GM12874 (cell line): Measurements from ENCODE around the gene USH1G.

Experiments
- TF ChIP-seq, protein P1 (sequence below): IDR thresholded peaks from 2 replicates; pipeline ENCODE4 v1.5.1; 2011; ENCODE audit warnings: low read depth, mild to moderate bottlenecking, control low read depth, low read length, moderate library complexity; ENCODE audit not compliant: insufficient read depth

USH1G gene

DNA sequence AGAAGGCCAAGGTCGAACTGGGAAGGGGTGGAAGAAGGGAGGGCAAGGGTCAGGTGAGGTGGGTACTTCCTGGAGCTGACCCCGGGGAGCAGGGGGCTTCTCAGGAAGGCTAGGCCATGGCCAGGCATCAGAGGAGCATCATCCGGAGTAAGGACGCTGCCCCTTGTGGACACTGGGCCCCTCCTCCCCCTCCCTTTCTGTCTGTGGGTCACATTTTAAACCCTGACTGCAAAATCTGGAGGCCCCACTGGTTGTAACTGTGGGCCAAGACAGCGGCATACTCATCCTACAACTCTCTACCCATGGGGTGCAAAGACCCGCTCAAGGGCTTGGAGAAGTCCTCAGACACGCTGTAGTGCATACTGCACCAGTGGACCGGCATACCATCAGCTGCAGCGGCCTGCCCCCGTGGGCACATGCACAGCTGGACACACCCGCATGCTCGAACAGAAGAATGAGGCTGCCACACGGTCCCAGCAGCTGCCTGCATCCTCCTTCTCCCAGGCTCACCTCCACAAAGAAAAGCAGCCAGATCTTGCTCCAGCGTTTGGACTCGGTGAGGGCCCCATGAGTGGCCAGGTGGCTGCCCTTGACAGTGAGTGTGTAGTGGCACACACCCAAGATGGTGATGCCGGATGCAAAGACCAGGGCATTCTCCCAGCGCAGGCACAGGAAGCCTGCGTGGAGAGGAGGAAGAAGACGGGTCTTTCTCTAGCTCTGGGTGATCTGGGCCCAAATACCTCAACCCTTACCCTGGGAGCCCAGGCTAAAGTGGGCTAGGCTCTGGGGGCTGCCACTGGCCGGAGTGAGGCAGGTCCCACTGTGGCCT is 30.8 kb downstream of the USH1G start:
- TF ChIP-seq, protein P1, sequence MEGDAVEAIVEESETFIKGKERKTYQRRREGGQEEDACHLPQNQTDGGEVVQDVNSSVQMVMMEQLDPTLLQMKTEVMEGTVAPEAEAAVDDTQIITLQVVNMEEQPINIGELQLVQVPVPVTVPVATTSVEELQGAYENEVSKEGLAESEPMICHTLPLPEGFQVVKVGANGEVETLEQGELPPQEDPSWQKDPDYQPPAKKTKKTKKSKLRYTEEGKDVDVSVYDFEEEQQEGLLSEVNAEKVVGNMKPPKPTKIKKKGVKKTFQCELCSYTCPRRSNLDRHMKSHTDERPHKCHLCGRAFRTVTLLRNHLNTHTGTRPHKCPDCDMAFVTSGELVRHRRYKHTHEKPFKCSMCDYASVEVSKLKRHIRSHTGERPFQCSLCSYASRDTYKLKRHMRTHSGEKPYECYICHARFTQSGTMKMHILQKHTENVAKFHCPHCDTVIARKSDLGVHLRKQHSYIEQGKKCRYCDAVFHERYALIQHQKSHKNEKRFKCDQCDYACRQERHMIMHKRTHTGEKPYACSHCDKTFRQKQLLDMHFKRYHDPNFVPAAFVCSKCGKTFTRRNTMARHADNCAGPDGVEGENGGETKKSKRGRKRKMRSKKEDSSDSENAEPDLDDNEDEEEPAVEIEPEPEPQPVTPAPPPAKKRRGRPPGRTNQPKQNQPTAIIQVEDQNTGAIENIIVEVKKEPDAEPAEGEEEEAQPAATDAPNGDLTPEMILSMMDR: no peak

DNA sequence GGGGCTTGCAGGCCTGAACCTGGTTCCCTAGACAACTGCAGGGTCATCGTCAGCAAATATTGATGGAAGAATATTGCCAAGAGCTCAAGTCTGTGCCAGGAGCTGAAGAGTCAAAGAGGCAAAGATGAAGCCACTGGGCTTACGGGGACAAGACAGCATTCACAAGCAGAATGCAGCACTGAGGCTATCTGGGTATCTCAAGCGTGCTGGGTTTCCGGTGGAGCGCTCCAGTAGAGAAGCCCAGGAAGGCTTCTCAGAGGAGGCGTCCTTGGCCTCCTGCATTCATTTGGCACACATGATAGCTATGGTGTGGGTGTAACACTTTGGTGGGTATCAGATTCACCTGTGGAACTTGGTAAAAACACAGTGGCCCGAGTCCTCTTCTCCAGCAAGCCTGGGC is 32.5 kb downstream of the USH1G start:
- TF ChIP-seq, protein P1: no peak

DNA sequence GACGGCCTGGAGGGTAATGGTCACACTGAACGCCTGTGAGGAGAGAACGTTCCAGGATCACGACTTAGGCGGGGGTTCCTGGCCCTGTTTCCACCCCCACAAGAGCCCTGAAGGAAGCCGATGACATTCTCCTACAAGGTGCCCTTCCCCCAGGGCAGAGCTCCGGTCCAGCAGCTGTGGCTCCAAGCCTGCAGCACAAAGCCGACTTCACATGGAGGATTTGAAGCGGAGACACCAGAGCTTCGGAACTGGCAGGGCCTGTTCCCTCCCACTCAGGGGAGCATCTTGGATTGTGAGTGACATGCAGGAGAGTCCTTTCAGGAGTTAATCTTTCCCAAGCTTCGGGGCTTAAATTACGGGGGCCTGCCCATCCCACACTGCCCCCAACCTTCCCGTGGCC is 34.6 kb downstream of the USH1G start:
- TF ChIP-seq, protein P1: no peak

DNA sequence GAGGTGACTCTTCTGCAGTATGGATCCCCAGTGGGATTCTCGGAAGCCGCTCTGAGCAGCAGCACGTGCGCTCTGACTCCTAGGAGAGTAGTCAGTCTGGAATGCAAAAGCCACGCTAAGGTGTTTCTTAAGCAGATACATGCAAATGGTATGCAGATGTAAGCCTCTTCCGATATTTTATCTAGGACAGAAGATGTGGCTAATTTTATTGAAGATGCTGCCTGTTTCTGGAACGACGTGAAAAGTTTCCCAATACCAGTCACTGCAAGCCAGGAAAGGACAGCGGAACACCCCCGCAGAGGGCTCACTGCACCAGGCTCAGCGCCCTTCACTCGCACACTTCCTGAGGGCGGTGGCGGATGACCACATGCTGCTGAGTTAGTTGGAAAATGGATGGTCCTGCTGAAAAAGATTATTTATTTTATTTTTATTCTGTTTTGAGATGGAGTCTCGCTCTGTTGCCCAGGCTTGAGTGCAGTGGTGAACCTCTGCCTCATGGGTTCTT is 39.8 kb downstream of the USH1G start:
- TF ChIP-seq, protein P1: no peak

DNA sequence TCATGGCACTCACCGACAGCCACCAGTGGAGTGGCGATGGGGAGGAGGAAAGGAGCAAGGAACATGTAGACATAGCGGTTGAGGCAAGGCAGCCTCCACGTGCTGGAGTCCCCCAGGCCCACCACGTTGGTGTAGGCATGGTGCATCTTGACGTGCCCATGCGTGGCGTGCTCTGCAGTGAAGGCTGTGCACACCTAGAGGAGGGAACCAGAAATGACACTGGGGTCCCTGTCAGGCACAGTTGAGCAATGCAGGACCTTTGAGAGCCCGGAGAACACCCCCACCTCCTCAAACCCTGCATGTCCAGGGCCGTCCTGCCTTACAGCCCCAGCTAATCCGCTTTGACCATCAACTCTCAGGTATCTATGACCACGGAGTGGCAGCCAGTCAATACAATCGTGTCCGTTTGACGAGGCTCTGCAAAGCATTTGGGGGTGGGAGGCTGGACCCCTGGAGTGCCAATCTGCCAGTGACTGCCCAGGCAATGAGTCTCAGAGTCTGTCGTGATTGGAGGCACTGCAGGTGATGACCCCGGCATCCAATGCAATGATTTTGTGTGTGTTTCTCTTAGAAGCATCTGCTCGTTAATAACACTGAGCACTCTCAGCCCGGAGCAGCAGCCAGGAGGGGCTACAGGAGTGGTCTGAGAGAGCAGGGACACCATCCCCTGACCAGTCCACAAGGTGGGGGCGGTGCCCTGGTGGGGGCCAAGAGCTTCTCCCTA is 40.4 kb downstream of the USH1G start:
- TF ChIP-seq, protein P1: no peak

DNA sequence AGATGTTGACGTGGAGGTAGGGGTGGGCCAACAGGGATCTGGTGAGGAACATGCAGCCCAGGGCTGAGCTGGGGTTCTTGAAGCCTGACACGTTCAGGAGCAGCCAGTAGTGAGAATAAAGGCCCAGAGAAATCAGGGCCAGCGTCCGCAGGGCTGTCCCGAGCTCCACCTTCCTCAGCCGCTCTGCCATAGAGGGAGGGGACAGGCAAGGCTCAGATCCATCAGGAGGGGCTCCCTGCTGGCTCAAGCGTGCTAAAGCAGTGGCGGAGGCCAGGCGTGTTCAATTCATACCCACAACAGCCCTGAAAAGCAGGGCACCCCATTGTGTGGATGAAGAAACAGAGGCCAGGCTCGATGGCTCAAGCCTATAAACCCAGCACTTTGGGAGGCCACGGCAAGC is 42.0 kb downstream of the USH1G start:
- TF ChIP-seq, protein P1: no peak

DNA sequence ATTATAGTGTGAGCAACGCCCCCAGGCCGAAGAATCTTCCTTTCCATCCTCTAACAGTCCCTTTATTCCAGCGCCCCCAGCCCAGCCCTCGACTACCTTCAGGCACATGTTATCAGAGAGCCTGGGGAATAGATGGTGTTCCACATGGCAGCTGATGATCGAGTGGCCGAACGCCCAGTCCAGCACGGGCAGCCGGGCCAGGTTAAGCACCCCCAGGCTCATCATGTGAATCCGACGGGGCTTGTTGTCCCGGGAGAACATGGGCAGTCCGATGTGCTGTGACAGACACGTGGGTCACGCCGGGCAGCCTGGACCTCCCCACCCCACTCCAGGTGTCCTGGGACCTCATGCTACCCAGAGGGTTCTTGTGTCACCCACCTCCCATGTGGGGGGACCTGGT is 43.7 kb downstream of the USH1G start:
- TF ChIP-seq, protein P1: no peak
